ENCODE data around the gene CRABP1. TPM values are rescaled to one million over a fixed set of nuclear protein-coding genes. Genes with fewer than 3 reads are reported as not detected.
"Not testable (repeated sequence)": the region's sequence is repeated elsewhere in the genome, so short reads cannot be mapped to it uniquely, and the experiment has no call there.

The CRABP1 gene
- total and polyA plus RNA-seq, 7 experiments from 2014 or later = not detected

GRCh38 chr15:78370013-78370412 lies 29.9 kb downstream of the CRABP1 start:
- Histone ChIP-seq H3K36me3 (ENCODE audit: control insufficient read depth in 2 of 3, insufficient read depth in 3 of 3, low read length in 3 of 3) (no peaks in the 10 kb centered on the region), H3K4me3 (ENCODE audit: low read length) (no peak overlapping the region), H3K27ac (ENCODE audit: low read depth, low read length) (no peak overlapping the region), H3K9me3 (ENCODE audit: control insufficient read depth in 2 of 3, low read length in 3 of 3) (no peaks in the 10 kb centered on the region), H3K4me1 (ENCODE audit: control insufficient read depth in 2 of 2, insufficient read depth in 2 of 2, low read length in 2 of 2) (no peaks in the 10 kb centered on the region), H3K27me3 (ENCODE audit: control insufficient read depth in 2 of 2, insufficient read depth in 2 of 2, low read length in 2 of 2) (no peaks in the 10 kb centered on the region)
- intact Hi-C loops (cut with micrococcal nuclease) = no loop called here
- no peaks in the 10 kb centered on the region for H3K9me3 Mint-ChIP-seq
- peaks cover 0 to 6% (median 3%) of the 10 kb centered on the region in 7 donors for H3K4me1 Mint-ChIP-seq
- H3K36me3 Mint-ChIP-seq = no peaks in the 10 kb centered on the region
- H3K4me3 Mint-ChIP-seq = no peak overlapping the region
- peaks cover 0 to 21% (median 7%) of the 10 kb centered on the region in 5 donors for H3K27me3 Mint-ChIP-seq
- no peak for ATAC-seq
- H3K27ac Mint-ChIP-seq = no peak overlapping the region
- CTCF ChIA-PET = interaction anchor here (0.8 kb wide), 1 partner anchor 16 kb away, joined by 3 read pairs; no protein-coding TSS in a partner anchor
- POLR2A ChIA-PET = no interaction called here
- DNase-seq = no peak

- H3K27me3 Mint-ChIP-seq = peaks cover 0 to 22% (median 8%) of the 10 kb centered on the region in 5 donors
- no peak overlapping the region for H3K4me3 Mint-ChIP-seq
- Histone ChIP-seq H3K9me3 (ENCODE audit: control insufficient read depth in 2 of 3, low read length in 3 of 3) (no peaks in the 10 kb centered on the region), H3K36me3 (ENCODE audit: control insufficient read depth in 2 of 3, insufficient read depth in 3 of 3, low read length in 3 of 3) (no peaks in the 10 kb centered on the region), H3K4me1 (ENCODE audit: control insufficient read depth in 2 of 2, insufficient read depth in 2 of 2, low read length in 2 of 2) (no peaks in the 10 kb centered on the region), H3K4me3 (ENCODE audit: low read length) (no peak overlapping the region), H3K27ac (ENCODE audit: low read depth, low read length) (no peak overlapping the region), H3K27me3 (ENCODE audit: control insufficient read depth in 2 of 2, insufficient read depth in 2 of 2, low read length in 2 of 2) (no peaks in the 10 kb centered on the region)
- no peaks in the 10 kb centered on the region for H3K9me3 Mint-ChIP-seq
- H3K27ac Mint-ChIP-seq = no peak overlapping the region
- DNase-seq (no peak), ATAC-seq (no peak)
- ChIA-PET POLR2A (no interaction called here), CTCF (no interaction called here)
- no peaks in the 10 kb centered on the region for H3K36me3 Mint-ChIP-seq
- H3K4me1 Mint-ChIP-seq = peaks cover 0 to 9% (median 6%) of the 10 kb centered on the region in 7 donors
- intact Hi-C loops (cut with micrococcal nuclease) = no loop called here
Observed at GRCh38 chr15:78372880-78373279, 32.7 kb downstream of the CRABP1 start.

- ATAC-seq (peak; percentile 66), DNase-seq (no peak)
- no peak overlapping the region for H3K4me3 Mint-ChIP-seq
- H3K4me1 Mint-ChIP-seq = peaks cover 0 to 9% (median 6%) of the 10 kb centered on the region in 7 donors
- H3K27me3 Mint-ChIP-seq = peaks cover 0 to 31% (median 5%) of the 10 kb centered on the region in 5 donors
- POLR2A ChIA-PET = no interaction called here
- no peaks in the 10 kb centered on the region for H3K9me3 Mint-ChIP-seq
- H3K9me3 ChIP-seq (ENCODE audit: control insufficient read depth in 2 of 3, low read length in 3 of 3) = no peaks in the 10 kb centered on the region
- no peak overlapping the region for H3K27ac ChIP-seq (ENCODE audit: low read depth, low read length)
- H3K36me3 Mint-ChIP-seq = no peaks in the 10 kb centered on the region
- H3K4me1 ChIP-seq (ENCODE audit: control insufficient read depth in 2 of 2, insufficient read depth in 2 of 2, low read length in 2 of 2) = no peaks in the 10 kb centered on the region
- H3K27me3 ChIP-seq (ENCODE audit: control insufficient read depth in 2 of 2, insufficient read depth in 2 of 2, low read length in 2 of 2) = no peaks in the 10 kb centered on the region
- H3K27ac Mint-ChIP-seq = peak overlapping the region in 1 of 9 donors; percentile 16
- CTCF ChIA-PET = no interaction called here
- intact Hi-C loops (cut with micrococcal nuclease) = no loop called here
- no peaks in the 10 kb centered on the region for H3K36me3 ChIP-seq (ENCODE audit: control insufficient read depth in 2 of 3, insufficient read depth in 3 of 3, low read length in 3 of 3)
- no peak overlapping the region for H3K4me3 ChIP-seq (ENCODE audit: low read length)
Observed at GRCh38 chr15:78374436-78375393, 34.6 kb downstream of the CRABP1 start.

GRCh38 chr15:78380143-78380542 lies 40.0 kb downstream of the CRABP1 start:
- peaks cover 15 to 48% (median 18%) of the 10 kb centered on the region in 5 donors for H3K27me3 Mint-ChIP-seq
- H3K9me3 ChIP-seq (ENCODE audit: control insufficient read depth in 2 of 3, low read length in 3 of 3); H3K27ac ChIP-seq (ENCODE audit: low read depth, low read length); H3K4me1 ChIP-seq (ENCODE audit: control insufficient read depth in 2 of 2, insufficient read depth in 2 of 2, low read length in 2 of 2); H3K36me3 ChIP-seq (ENCODE audit: control insufficient read depth in 2 of 3, insufficient read depth in 3 of 3, low read length in 3 of 3); CTCF ChIA-PET; H3K36me3 Mint-ChIP-seq; H3K9me3 Mint-ChIP-seq; DNase-seq; POLR2A ChIA-PET; ATAC-seq; H3K4me1 Mint-ChIP-seq; H3K4me3 Mint-ChIP-seq; H3K27ac Mint-ChIP-seq; intact Hi-C loops (cut with micrococcal nuclease); H3K27me3 ChIP-seq (ENCODE audit: control insufficient read depth in 2 of 2, insufficient read depth in 2 of 2, low read length in 2 of 2); H3K4me3 ChIP-seq (ENCODE audit: low read length): not testable (repeated sequence)

GRCh38 chr15:78382114-78382880 lies 42.1 kb downstream of the CRABP1 start:
- H3K9me3 Mint-ChIP-seq = peaks cover 0 to 4% (median 0%) of the 10 kb centered on the region in 11 donors
- no peaks in the 10 kb centered on the region for H3K36me3 ChIP-seq (ENCODE audit: control insufficient read depth in 2 of 3, insufficient read depth in 3 of 3, low read length in 3 of 3)
- H3K4me3 ChIP-seq (ENCODE audit: low read length) = no peak overlapping the region
- no peak for ATAC-seq
- no peaks in the 10 kb centered on the region for H3K4me1 Mint-ChIP-seq
- intact Hi-C loops (cut with micrococcal nuclease) = no loop called here
- DNase-seq = no peak
- H3K9me3 ChIP-seq (ENCODE audit: control insufficient read depth in 2 of 3, low read length in 3 of 3) = no peaks in the 10 kb centered on the region
- no peaks in the 10 kb centered on the region for H3K27me3 ChIP-seq (ENCODE audit: control insufficient read depth in 2 of 2, insufficient read depth in 2 of 2, low read length in 2 of 2)
- H3K36me3 Mint-ChIP-seq = no peaks in the 10 kb centered on the region
- H3K27ac Mint-ChIP-seq = no peak overlapping the region
- no peaks in the 10 kb centered on the region for H3K4me1 ChIP-seq (ENCODE audit: control insufficient read depth in 2 of 2, insufficient read depth in 2 of 2, low read length in 2 of 2)
- CTCF ChIA-PET = interaction anchor here (0.6 kb wide), 1 partner anchor 48 kb away, joined by 5 read pairs; no protein-coding TSS in a partner anchor
- POLR2A ChIA-PET = no interaction called here
- no peak overlapping the region for H3K27ac ChIP-seq (ENCODE audit: low read depth, low read length)
- no peak overlapping the region for H3K4me3 Mint-ChIP-seq
- H3K27me3 Mint-ChIP-seq = peaks cover 32 to 52% (median 34%) of the 10 kb centered on the region in 5 donors

GRCh38 chr15:78384651-78385050 lies 44.5 kb downstream of the CRABP1 start:
- peaks cover 32 to 39% (median 37%) of the 10 kb centered on the region in 5 donors for H3K27me3 Mint-ChIP-seq
- no peak for ATAC-seq
- CTCF ChIA-PET = no interaction called here

More at GRCh38 chr15:78384651-78385050, 44.5 kb downstream of the CRABP1 start:
- no peak overlapping the region for H3K27ac Mint-ChIP-seq
- no peaks in the 10 kb centered on the region for H3K4me1 Mint-ChIP-seq
- H3K9me3 Mint-ChIP-seq = peaks cover 0 to 4% (median 0%) of the 10 kb centered on the region in 11 donors
- no peak overlapping the region for H3K4me3 Mint-ChIP-seq
- Histone ChIP-seq H3K27ac (ENCODE audit: low read depth, low read length) (no peak overlapping the region), H3K27me3 (ENCODE audit: control insufficient read depth in 2 of 2, insufficient read depth in 2 of 2, low read length in 2 of 2) (no peaks in the 10 kb centered on the region), H3K9me3 (ENCODE audit: control insufficient read depth in 2 of 3, low read length in 3 of 3) (no peaks in the 10 kb centered on the region), H3K36me3 (ENCODE audit: control insufficient read depth in 2 of 3, insufficient read depth in 3 of 3, low read length in 3 of 3) (no peaks in the 10 kb centered on the region), H3K4me1 (ENCODE audit: control insufficient read depth in 2 of 2, insufficient read depth in 2 of 2, low read length in 2 of 2) (no peaks in the 10 kb centered on the region), H3K4me3 (ENCODE audit: low read length) (no peak overlapping the region)
- POLR2A ChIA-PET = no interaction called here
- no peak for DNase-seq
- H3K36me3 Mint-ChIP-seq = no peaks in the 10 kb centered on the region
- intact Hi-C loops (cut with micrococcal nuclease) = no loop called here
